Measurements from ENCODE around the gene CAP2. TPM values are rescaled to one million over a fixed set of nuclear protein-coding genes. Genes with fewer than 3 reads are reported as not detected.

Gene CAP2
- total and polyA plus RNA-seq, 9 of the 15 experiments (the other 6 are each of a cell fraction or from before 2014, with no cell fraction given) = not detected

GRCh38 chr6:17450397-17450796 is 57.0 kb downstream of the CAP2 start:
- POLR2A ChIA-PET = interaction anchor here (0.6 kb wide), 1 partner anchor 1003 kb away, joined by 3 read pairs; no protein-coding TSS in a partner anchor
- Histone ChIP-seq H3K27ac (ENCODE audit: extremely low read depth, low read depth, low read length) (no peak overlapping the region), H2AFZ (ENCODE audit: low read depth, low read length) (no peak overlapping the region), H3K27me3 (ENCODE audit: control insufficient read depth in 2 of 2, insufficient read depth in 2 of 2, low read length in 2 of 2) (peaks cover 11 to 24% of the 10 kb centered on the region in 2 experiments; a peak in 4 of 5 replicates), H4K20me1 (replicated peaks; ENCODE audit: control insufficient read depth, insufficient read depth, low read length) (no peaks in the 10 kb centered on the region), H3K4me2 (ENCODE audit: insufficient read depth, low read length) (no peak overlapping the region), H3K4me3 (no peak overlapping the region), H3K9ac (ENCODE audit: insufficient read depth in 1 of 2, low read depth in 2 of 2, low read length in 2 of 2) (no peak overlapping the region), H3K36me3 (ENCODE audit: control insufficient read depth, insufficient read depth, low read length) (no peaks in the 10 kb centered on the region), H3K9me1 (ENCODE audit: control insufficient read depth, insufficient read depth, low read length) (no peaks in the 10 kb centered on the region), H3K9me3 (replicated peaks; ENCODE audit: control insufficient read depth, insufficient read depth, low read depth, low read length) (no peaks in the 10 kb centered on the region), H3K79me2 (ENCODE audit: control insufficient read depth, insufficient read depth, low read length) (no peaks in the 10 kb centered on the region), H3K4me1 (replicated peaks in 1 of 2; ENCODE audit: control insufficient read depth in 2 of 2, insufficient read depth in 2 of 2, low read length in 2 of 2) (no peaks in the 10 kb centered on the region)
- no peak for DNase-seq (ENCODE audit: extremely low read depth in 1 of 4, low spot score in 3 of 4)
- no TSS peak for BruUV-seq (replicated peaks)
- FAIRE-seq = no peak
- in situ Hi-C loops (cut with MboI) = no loop called here
- no peak for TF ChIP-seq SIRT6 (IDR thresholded peaks at IDR 0.05; ENCODE audit: low read depth, low read length)
- TF ChIP-seq RFX1 (IDR thresholded peaks at IDR 0.05) = peak; percentile 16; the same call in 1 of the 2 replicates
- ATAC-seq = no peak
- CTCF ChIA-PET (ENCODE audit: low intra/inter-chr PET ratio) = no interaction called here
- whole genome bisulfite sequencing (ENCODE audit: insufficient coverage, low coverage, missing lambda C conversion rate) = 5% methylated on average over 1 of the region's 1 CpG
- intact Hi-C loops (cut with micrococcal nuclease) = no loop called here

DNA sequence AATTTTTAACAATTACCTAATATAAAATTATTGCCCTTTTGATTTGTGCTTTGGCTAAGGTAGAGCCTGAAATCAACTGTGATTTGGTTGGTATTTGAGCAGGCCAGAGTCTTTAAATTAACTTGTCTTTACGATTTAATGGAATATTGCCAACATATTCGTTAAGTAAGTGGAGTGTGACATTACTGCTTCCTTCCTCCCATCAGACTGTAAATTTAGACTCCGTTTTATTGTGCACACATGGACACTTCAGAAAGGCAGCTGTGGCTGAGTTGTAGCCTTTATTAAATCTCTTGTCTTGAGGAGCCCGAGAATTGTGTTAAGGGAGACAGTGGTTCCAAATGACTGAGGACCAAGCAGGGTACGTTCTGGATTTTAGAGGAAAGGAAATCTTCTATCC is 57.4 kb downstream of the CAP2 start:
- in situ Hi-C loops (cut with MboI) = no loop called here
- intact Hi-C loops (cut with micrococcal nuclease) = no loop called here
- 0% methylated on average over 5 of the region's 5 CpGs for WGBS (ENCODE audit: insufficient coverage, low coverage, missing lambda C conversion rate)

More for the DNA sequence above, 57.4 kb downstream of the CAP2 start:
- ChIA-PET CTCF (ENCODE audit: low intra/inter-chr PET ratio) (no interaction called here), POLR2A (interaction anchor here (0.6 kb wide), 1 partner anchor 1002 kb away, joined by 3 read pairs; no protein-coding TSS in a partner anchor)
- H3K27me3 ChIP-seq (ENCODE audit: control insufficient read depth in 2 of 2, insufficient read depth in 2 of 2, low read length in 2 of 2) = peaks cover 8 to 28% of the 10 kb centered on the region in 2 experiments; a peak in 4 of 5 replicates
- H3K9me1 ChIP-seq (ENCODE audit: control insufficient read depth, insufficient read depth, low read length) = no peaks in the 10 kb centered on the region
- no peak overlapping the region for H3K4me3 ChIP-seq
- H3K4me2 ChIP-seq (ENCODE audit: insufficient read depth, low read length) = no peak overlapping the region
- H3K79me2 ChIP-seq (ENCODE audit: control insufficient read depth, insufficient read depth, low read length) = no peaks in the 10 kb centered on the region
- H2AFZ ChIP-seq (ENCODE audit: low read depth, low read length) = no peak overlapping the region
- no peak overlapping the region for H3K9ac ChIP-seq (ENCODE audit: insufficient read depth in 1 of 2, low read depth in 2 of 2, low read length in 2 of 2)
- no peaks in the 10 kb centered on the region for H3K36me3 ChIP-seq (ENCODE audit: control insufficient read depth, insufficient read depth, low read length)
- TF ChIP-seq ZNF780A (CRISPR knock-in tag; IDR thresholded peaks at IDR 0.05) (no peak), HDGF (IDR thresholded peaks at IDR 0.05) (no peak)
- no peaks in the 10 kb centered on the region for H3K9me3 ChIP-seq (replicated peaks; ENCODE audit: control insufficient read depth, insufficient read depth, low read depth, low read length)
- no TSS peak for BruUV-seq (replicated peaks)
- H3K4me1 ChIP-seq (replicated peaks in 1 of 2; ENCODE audit: control insufficient read depth in 2 of 2, insufficient read depth in 2 of 2, low read length in 2 of 2) = no peaks in the 10 kb centered on the region
- H3K27ac ChIP-seq (ENCODE audit: extremely low read depth, low read depth, low read length) = no peak overlapping the region
- ATAC-seq = no peak
- FAIRE-seq = no peak
- H4K20me1 ChIP-seq (replicated peaks; ENCODE audit: control insufficient read depth, insufficient read depth, low read length) = no peaks in the 10 kb centered on the region
- DNase-seq (ENCODE audit: extremely low read depth in 1 of 4, low spot score in 3 of 4) = no peak
